Medulla oblongata (tissue), 1 donor: ENCODE results near the gene LAMA5.

Experiments
- DNase-seq: peaks from one replicate; pipeline ENCODE4 v3.0.0-alpha.2; 2015; ENCODE audit errors: extremely low spot score

LAMA5 gene

DNA sequence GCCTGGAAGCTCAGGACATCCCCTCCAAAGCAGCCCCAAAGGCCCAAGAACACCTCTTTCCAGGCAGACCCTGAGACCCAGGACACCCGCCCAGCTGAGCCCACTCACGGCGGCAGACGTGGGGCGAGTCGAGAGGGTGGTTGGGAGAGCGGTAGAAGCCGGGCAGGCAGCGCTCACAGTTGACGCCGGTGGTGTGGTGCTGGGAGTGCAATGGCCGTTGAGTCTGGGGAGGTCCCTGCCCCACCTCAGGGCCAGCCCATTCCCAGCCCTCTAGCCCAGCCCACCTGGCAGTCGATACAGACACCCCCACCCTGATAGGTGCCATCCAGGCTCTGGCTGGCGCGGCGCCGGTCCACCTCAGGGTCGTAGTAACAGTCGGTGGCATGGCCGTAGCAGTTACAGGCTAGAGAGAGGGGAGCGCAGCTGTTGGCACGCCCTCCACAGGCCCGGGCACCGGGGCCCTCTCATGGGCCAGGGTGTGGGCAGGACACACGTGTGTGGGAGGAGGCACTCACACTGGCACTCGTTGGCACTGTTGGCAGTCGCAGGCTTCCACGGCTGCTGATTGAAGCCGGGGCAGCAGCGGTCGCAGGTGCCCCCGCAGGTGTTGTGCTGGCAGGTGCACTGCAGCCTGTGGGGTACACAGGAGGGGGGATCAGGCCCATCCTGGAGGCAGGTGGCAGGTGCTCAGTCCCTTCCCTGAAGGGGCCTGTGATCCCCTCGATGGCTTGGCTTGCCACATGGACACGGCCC is 20.5 kb downstream of the LAMA5 start:
- no peak for DNase-seq

DNA sequence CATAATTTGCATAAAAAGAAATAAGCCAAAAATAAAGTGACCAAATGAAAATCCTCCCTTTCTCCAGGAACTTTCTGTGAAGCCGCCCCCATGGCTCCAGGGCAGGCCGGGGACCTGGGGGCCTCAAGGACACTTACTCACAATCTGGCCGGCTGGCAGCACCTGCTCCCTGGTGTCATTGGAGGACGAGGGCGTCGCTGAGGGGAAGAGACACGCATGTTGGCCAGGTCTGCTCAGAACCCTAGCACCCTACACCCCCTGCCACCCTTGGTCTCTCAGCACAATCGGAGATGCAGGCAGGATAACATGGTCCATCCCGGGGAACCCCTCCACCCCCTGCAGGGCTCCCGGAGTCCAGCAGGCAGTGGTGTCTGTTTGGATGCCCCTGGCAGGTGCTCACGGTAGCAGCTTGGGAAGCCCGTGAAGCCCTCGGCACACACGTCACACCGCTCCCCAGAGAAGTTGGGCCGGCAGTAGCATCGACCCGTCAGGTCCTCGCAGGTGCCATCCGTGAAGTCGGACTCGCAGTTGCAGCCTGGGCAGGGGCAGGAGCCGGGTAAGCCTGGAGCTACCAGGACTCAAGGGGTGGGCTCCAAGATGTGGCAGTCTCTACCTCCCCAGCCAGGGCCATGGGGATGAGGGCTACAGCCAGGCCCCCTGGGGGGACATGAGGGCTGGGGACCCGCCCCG is 21.3 kb downstream of the LAMA5 start:
- DNase-seq = no peak

DNA sequence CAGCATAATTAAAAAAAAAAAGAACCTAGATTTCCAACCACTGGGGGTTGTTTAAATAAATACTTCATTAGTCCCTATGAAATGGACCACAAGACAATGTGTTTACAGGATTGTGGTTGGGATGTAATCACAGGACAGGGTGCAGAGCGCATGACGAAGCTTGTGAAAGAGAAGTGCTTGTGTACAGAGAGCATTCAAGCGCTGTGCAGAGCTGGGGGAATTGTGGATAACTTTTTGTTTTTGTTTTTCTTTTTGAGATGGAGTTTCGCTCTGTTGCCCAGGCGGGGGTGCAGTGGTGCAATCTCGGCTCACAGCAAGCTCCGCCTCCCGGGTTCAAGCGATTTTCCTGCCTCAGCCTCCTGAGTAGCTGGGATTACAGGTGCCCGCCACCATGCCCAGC is 22.3 kb downstream of the LAMA5 start:
- DNase-seq = no peak

DNA sequence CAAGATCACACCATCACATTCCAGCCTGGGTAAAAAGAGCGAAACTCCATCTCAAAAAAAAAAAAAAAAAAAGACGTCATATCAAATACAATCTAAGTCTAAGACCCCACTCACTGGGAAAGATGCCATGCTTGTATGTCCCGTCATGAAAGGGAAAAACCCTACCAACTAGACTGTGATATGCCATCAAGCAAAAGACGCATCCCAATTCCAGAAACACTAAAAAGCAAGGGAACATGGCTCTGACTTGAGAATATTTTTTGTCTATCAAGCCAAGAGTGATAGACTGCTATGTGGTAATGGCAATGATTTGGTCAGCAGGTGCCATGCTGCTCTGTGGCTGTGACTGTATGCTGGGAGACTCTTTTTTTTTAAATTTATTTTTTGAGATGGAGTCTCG is 23.0 kb downstream of the LAMA5 start:
- no peak for DNase-seq

DNA sequence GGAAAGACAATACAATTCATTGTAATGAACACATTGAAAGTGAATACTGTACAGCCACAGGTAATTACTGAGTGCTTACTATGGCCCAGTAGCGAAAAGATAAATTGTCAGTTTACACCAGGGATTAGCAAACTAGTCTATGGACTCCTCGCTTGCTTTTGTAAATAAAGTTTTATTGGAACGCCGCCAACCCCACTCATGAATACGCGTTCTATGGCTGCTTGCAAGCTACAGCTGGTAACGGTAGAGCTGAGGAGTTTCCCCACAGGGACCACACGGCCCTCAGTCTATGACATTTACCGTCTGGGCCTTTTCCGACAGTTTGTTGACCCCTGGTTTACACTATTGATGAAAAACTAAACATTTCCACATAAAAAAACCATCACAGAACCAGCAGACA is 24.2 kb downstream of the LAMA5 start:
- no peak for DNase-seq

DNA sequence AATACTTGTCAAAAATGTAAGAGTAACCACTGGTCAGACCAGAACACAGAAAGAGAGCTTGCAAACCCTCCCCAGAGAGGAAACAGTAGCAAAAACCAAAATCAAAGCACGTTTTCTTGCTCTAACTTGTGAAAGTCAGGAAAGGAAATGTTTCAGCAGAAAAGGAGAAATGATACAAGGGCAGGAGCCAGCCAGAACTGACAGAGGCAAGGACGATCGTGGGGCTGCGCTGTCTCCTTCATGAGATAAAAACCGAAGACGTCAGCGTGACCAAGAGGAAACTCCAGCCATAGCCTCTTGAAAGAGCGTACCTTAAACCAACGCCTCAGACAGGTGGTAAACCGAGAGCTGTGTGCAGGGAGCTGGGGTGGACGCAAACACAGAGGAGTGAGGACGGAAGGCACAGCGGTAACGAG is 27.5 kb downstream of the LAMA5 start:
- DNase-seq = peak; percentile 31

DNA sequence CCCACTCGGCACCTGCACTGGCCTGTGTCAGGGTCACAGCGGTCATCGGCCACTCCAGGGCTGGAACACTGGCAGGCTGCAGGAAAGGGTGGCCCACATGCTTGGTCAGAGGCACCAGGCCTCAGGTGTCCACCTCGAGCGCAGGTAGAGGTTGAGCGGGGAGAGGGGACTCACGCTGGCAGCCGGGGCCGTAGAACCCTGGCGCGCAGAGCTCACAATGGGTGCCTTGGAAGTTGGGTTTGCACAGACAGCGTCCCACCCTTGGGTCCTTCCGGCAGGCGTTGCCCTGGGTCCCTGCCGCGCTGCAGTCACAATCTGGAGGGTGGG is 28.9 kb downstream of the LAMA5 start:
- no peak for DNase-seq

DNA sequence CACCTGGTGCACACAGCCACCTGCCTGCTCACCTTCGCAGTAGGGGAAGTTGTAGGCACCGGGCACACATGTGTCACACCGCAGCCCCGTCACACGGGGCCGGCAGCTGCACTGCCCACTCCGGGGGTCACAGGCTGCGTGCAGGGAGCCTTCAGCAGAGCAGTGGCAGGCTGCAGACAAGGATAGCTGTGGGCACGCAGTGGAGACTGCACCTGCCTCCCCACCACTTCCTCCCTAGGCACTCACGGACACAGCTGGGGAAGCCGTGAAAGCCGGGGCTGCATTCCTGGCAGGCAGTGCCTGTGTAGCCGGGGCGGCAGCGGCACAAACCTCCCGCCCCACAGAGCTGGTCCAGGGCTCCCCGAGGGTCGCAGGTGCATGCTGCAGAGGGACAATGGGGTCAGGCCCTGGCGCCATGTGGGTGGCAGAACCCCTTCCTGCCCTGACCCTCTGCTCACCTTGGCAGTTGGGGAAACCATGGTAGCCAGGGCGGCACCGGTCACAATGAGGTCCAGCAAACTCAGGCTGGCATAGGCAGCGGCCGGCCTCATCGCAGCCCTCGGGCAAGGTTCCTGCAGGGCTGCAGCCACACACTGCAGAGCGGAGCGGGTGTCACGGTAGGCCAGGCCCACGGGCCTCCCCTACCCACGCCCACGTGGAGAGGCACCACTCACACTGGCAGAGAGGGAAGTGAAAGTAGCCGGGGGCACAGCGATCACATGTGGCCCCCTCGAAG is 29.4 kb downstream of the LAMA5 start:
- DNase-seq = no peak

DNA sequence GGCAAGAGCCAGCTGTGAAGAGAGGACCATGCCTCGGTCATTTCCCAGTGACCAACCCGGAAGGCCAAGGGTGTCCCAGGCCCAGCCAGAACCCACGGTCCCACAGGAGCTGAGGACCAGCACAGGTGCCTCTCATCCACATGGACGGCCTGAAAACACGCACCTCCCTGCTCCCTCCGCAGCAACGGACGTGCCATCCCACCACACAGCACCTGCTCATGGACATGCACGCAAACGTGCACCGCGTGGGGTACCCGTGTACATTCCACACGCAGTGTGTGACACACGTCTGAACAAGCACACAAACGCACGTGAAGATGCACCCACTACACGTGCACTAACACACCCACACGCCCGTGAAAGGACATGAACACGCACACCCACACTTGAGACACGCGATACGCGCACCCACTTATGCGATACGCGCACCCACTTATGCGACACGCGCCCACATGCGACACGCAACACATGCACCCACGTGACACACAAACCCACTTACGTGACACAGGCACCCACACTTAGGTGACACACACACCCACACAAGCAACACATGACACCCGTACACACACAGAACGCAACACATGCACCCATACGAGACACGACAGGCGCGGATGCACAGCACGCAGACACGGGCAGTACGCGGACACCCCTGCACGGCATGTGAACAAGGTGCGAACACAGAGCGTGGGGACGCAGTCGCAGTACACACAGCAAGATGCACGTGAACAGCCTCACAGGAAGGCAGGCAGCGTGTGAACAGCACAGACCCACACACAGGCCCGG is 30.1 kb downstream of the LAMA5 start:
- no peak for DNase-seq

DNA sequence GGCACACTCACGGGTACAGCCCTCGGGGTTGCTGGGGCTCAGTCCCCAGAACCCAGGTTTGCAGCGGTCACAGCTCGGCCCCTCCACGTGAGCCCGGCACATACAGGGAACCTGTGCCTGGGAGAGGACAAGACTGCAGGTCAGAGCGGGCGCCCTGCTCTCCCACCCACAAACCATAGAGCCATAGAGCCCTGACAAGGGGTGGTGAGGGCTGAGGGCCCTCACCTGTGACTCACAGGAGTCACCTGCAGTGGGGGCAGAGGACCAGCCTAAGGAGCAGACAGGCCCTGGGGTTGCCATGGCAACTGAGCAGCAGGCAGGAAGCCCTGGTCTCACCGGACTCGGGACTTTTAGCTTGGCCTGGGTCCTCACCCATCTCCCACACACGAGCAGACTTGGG is 30.8 kb downstream of the LAMA5 start:
- DNase-seq = no peak

DNA sequence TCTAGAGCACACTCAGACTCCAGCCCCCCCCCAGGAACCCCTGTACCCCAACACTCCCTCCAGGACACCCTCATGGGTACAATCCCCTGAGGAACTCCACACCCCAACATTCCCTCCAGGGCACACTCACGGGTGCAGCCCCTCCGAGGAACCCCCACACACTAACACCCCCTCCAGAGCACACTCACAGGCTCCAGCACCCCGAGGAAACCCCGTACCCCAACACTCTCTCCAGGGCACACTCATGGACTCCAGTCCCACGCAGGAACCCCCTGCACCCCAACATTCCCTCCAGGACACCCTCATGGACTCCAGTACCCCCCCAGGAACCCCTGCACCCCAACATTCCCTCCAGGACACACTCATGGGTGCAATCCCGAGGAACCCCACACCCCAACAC is 31.6 kb downstream of the LAMA5 start:
- no peak for DNase-seq

DNA sequence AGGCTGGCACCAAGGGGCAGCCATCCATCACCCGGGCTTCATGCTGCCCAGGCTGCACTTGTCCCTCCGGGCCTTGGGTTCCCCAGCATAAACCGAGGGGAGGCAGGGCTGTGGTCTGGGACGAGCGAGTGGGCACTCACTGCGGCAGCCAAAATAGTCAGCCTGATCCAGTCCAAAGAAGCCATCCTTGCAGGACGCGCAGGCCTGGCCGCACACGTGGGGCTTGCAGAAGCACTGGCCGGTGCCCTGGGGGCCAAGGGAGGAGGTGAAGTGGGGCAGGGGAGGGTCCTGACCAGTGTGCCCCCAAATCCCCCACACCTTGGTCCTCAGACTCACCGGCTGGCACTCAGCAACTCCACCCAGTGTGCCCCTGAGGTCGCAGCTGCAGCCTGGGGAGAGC is 32.2 kb downstream of the LAMA5 start:
- no peak for DNase-seq

DNA sequence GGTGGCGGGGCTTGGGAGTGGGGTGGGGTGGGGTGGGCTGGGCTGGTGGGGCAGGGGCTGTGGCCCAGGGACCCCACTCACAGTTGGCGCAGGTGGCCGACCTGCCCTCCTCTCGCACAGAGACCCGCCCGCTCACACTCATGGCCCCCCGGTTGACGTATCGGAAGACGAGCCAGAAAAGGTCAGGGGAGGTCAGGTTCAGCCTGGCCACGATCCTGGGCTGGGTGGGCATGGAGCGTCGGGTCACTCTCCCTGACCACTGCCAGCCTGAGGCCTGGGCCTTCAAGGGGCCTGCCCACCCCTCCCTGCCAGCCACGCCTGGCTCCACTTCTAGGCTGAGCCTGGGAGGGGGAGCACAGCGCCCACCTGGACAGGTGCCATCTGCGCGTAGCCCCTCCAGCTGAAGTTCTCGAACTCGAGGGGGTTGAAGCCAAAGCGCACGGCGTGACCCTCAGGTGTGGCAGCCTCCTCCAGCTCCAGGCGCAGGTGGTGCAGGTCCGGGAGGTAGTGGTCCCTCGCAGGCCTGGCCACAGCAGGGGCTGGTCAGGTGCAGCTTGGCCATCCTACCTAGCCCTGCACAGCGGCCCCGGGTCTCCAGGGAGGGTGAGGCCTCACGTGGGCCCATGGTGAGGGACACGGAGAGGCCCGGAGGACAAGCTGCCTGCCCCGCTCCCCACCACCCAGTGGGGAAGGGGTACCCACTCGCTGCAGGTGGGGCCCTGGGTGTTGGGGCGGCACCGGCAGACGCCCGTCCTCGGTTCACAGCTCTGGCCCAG is 33.1 kb downstream of the LAMA5 start:
- no peak for DNase-seq

DNA sequence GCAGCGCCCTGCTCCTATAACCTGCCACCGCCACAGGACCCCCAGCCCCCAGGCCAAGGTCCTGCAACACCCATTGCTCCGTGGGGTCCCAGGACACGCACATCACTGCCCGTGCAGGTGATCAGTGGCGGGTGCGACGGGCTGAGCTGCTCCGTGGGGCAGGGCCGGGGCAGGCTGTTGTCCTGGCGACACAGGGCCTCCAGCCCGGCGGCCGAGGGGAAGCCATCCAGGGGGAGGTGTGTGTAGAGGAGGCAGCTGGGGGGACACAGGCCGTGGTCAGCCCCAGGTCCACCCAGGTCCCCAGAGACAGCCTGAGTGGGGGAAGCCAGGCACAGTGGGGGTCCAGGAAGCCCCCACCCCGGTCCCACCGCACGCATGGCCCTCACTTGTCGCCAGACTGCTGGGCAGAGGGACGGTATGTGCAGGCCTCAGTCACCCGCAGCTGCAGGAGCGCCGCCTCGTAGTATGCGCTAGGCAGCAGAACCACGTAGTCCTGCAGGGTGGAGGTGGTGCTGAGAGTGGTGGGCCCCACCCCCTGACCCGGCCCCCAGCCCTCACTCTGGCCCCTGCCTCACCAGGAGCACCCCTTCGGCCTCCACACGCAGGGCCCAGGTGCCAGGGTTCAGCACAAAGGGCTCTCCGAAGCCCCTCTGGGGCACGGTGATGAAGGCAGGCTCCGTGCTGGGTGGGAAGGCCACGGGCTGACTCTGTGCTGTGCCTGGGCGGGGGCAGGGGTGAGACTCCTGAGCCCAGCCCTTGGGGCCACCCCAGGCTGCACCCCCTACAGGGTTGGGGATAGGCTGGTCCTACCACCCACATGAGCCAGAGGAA is 33.9 kb downstream of the LAMA5 start:
- no peak for DNase-seq

DNA sequence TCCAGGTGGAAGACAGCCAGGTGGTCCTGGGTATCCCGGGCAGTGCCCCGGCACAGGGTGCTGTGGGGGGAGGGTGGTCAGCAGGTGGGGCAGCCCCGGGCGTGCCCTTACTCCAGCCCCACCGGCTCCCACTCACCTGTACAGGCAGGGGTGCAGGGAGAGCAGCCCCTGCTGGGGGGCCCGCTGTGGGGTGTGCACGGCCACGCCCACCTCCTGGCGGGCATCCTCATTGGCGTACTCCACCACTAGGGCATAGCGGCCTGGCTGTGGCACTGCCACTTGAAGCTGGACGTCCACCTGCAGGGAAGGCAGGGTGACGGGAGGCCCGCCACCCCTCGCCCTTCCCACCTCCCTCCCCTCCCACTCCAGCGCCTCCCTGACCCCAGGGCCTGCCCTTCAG is 34.7 kb downstream of the LAMA5 start:
- DNase-seq = no peak

DNA sequence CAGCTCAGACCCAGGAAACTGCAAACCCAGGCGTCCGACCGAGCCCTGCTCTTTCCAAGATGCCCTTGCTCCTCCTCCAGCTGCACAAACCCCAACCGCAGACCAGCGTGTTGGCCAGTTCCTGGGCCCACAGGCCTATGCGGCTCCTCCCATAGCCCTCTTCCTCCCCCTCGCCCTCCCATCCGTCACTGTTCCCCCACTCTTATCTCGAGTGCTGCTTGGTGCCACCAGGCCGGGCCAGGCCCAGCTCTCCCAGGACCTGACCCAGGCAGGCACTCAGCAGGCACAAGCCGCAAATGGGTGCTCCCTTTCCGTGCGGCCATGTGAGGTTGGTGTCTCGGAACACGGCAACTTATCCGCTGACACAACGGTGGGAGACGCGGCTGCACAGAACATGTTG is 35.8 kb downstream of the LAMA5 start:
- DNase-seq = no peak

DNA sequence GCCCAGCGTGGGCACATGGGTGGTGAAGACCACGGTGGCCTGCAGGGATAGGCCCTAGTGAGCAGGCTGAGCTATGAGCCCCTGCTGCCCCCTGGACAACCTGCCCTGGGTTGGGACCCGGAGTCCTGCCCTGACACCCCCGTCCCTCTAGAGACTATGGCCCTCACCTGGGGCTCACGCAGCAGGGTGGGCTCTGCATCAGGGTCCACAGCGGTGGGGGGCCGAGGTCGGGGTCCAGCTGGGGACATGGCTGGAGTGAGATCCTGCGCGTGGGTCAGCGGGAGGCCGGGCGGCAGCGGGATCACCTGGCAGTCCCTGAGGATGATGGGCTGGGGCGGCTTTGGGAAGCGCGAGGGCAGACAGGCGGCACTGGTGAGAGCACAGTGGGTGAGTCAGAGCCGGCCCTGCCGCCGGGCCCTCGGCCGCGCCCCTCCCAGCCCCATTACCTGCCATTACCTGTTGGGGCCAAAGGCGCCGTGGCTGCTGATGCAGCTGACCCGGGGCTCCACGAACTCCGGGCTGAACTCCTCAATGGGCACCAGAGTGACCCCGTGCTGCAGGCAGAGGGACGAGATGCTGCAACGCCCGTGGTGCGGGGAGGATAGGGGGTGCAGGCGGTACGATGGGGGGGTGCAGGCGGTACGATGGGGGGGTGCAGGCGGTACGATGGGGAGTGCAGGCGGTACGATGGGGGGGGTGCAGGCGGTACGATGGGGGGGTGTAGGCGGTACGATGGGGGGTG is 36.4 kb downstream of the LAMA5 start:
- no peak for DNase-seq

DNA sequence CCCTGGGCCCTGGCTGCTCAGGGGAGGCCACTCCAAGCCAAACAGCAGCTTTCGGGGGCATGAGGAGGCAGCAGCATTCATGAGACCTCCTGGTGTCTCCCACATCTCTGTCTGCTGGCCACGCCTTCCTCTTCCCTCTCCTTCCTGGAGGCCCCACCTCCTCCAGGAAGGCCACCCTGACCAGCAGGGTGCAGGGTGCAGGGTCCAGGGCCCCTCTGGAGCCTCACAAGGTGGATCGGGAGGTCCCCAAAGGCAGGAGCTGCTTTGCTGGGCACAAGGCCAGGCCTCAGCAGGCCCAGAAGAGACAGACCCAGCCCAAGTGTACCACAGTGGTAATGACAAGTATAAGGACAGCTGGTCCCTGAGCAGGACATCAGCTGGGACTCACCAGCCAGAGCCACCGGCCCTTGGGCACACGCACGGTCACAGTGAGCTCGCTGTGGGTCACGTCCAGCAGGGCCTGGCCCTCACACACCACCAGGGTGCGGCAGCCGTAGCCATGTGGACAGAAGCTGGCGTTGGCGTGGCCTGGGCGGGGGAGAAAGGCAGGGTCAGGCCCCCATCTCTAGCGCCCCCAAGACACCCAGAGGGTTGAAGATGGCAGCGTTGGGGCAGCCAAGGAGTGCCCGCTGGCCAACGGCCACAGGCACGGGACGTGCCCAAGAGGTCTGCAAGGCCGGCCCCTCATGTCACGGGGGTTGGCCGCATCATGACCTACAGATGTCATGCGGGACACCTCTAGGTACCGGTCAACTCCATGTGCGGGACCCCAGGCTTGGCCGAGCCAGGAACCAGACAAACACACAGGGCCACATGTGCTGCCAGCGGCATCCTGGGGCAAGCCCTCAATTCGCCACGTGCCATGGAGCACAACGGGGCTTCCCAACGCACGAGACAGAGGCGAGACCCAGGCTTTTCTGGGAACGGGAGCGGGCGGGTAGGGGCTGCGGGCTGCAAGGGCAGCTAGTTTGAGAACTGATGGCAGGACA is 37.4 kb downstream of the LAMA5 start:
- no peak for DNase-seq
